ENCODE measurements around the gene GNAS. TPM values are rescaled to one million over a fixed set of nuclear protein-coding genes. Genes with fewer than 3 reads are reported as not detected.
A peak's percentile ranks its signal among the peaks of the same experiment; 100 is the strongest.

Gene GNAS
- total RNA-seq, 1 donor from 2014 or later: 2,003 TPM

DNA sequence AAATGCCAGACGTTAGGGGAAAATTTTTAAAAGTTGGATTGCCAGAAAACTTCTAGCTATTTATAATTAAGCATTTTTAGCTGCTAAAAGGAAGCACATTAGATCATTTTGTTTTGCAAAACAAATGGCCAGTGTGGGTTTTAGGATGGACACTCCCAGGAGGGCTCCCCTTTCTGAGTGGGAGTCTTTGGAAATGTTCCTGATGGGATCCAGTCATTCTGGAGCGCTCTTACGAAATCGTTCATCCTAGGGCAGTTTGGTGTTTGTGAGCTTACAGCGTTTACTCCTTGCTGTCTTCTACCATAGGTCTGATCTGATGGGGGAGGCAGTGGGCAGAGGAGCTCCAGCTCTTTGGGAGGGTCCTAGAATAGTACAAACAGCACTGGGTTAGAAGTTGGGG, 14.7 kb downstream of the GNAS start:
- H3K9me3 ChIP-seq (ENCODE audit: insufficient read depth, low read depth, low read length): no peaks in the 10 kb centered on the region
- no peak overlapping the region for H3K4me3 ChIP-seq (ENCODE audit: insufficient read depth, low read depth, low read length)
- H2AFZ ChIP-seq (ENCODE audit: low read depth, low read length): no peak overlapping the region
- H3K4me1 Mint-ChIP-seq (ENCODE audit: low read depth, unreplicated experiment): no peaks in the 10 kb centered on the region
- FAIRE-seq (no peak), DNase-seq (ENCODE audit: low read depth) (no peak)
- no peaks in the 10 kb centered on the region for H3K36me3 ChIP-seq (ENCODE audit: insufficient read depth, low read length)
- H3K27ac ChIP-seq (ENCODE audit: low read depth, low read length): no peak overlapping the region
- H3K4me3 Mint-ChIP-seq (ENCODE audit: unreplicated experiment): no peak overlapping the region
- no peak overlapping the region for H3K4me2 ChIP-seq (ENCODE audit: low read length)
- TF ChIP-seq, protein P1, sequence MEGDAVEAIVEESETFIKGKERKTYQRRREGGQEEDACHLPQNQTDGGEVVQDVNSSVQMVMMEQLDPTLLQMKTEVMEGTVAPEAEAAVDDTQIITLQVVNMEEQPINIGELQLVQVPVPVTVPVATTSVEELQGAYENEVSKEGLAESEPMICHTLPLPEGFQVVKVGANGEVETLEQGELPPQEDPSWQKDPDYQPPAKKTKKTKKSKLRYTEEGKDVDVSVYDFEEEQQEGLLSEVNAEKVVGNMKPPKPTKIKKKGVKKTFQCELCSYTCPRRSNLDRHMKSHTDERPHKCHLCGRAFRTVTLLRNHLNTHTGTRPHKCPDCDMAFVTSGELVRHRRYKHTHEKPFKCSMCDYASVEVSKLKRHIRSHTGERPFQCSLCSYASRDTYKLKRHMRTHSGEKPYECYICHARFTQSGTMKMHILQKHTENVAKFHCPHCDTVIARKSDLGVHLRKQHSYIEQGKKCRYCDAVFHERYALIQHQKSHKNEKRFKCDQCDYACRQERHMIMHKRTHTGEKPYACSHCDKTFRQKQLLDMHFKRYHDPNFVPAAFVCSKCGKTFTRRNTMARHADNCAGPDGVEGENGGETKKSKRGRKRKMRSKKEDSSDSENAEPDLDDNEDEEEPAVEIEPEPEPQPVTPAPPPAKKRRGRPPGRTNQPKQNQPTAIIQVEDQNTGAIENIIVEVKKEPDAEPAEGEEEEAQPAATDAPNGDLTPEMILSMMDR (IDR thresholded peaks at IDR 0.05; ENCODE audit: insufficient read depth, low read depth, low read length): no peak
- no peak for TF ChIP-seq EZH2 (IDR thresholded peaks at IDR 0.05; ENCODE audit: insufficient read depth, low read length)
- no peak overlapping the region for H3K27ac Mint-ChIP-seq (ENCODE audit: unreplicated experiment)
- peaks cover 4% of the 10 kb centered on the region for H3K27me3 Mint-ChIP-seq (ENCODE audit: low read depth, unreplicated experiment)
- H3K79me2 ChIP-seq (ENCODE audit: insufficient read depth, low read length): no peaks in the 10 kb centered on the region
- H3K4me1 ChIP-seq (ENCODE audit: insufficient read depth, low read length): no peaks in the 10 kb centered on the region
- H3K27me3 ChIP-seq (ENCODE audit: insufficient read depth, low read length): peaks cover 20% of the 10 kb centered on the region
- H4K20me1 ChIP-seq (ENCODE audit: insufficient read depth, low read length): no peaks in the 10 kb centered on the region
- no peaks in the 10 kb centered on the region for H3K36me3 Mint-ChIP-seq (ENCODE audit: low read depth, unreplicated experiment)
- H3K9ac ChIP-seq (ENCODE audit: low read length): no peak overlapping the region
- H3K9me3 Mint-ChIP-seq (ENCODE audit: unreplicated experiment): no peaks in the 10 kb centered on the region

DNA sequence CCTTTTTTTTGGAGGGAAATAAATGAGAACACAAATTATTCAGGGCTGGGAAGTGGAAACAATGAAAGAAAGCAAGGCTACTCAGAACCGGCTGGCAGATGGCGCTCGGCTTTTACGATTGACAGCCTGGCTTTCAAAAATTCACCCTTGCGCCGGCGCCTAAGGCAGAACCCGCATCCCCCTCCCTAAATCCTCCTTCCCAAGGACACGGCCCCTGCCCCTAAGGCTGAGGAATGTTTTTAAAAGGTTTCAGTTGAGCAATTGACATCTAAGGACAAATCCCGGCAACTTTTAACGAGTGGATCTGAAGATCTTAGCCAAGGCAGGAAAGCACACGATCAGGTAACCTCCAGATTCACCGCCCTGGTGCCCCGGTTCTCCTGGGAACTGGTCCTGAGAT, 16.3 kb downstream of the GNAS start:
- peak overlapping the region; percentile 42 for H2AFZ ChIP-seq (ENCODE audit: low read depth, low read length)
- H3K4me2 ChIP-seq (ENCODE audit: low read length): no peak overlapping the region
- H3K79me2 ChIP-seq (ENCODE audit: insufficient read depth, low read length): no peaks in the 10 kb centered on the region
- no peak for DNase-seq (ENCODE audit: low read depth)
- no peaks in the 10 kb centered on the region for H3K36me3 ChIP-seq (ENCODE audit: insufficient read depth, low read length)
- no peaks in the 10 kb centered on the region for H3K36me3 Mint-ChIP-seq (ENCODE audit: low read depth, unreplicated experiment)
- no peaks in the 10 kb centered on the region for H3K9me3 Mint-ChIP-seq (ENCODE audit: unreplicated experiment)
- TF ChIP-seq, protein P1 (IDR thresholded peaks at IDR 0.05; ENCODE audit: insufficient read depth, low read depth, low read length): peak; percentile 22
- TF ChIP-seq EZH2 (IDR thresholded peaks at IDR 0.05; ENCODE audit: insufficient read depth, low read length): no peak
- H3K4me1 ChIP-seq (ENCODE audit: insufficient read depth, low read length): no peaks in the 10 kb centered on the region
- H3K4me1 Mint-ChIP-seq (ENCODE audit: low read depth, unreplicated experiment): no peaks in the 10 kb centered on the region
- H3K4me3 ChIP-seq (ENCODE audit: insufficient read depth, low read depth, low read length): no peak overlapping the region
- no peaks in the 10 kb centered on the region for H3K9me3 ChIP-seq (ENCODE audit: insufficient read depth, low read depth, low read length)
- FAIRE-seq: no peak
- no peak overlapping the region for H3K4me3 Mint-ChIP-seq (ENCODE audit: unreplicated experiment)
- H3K27ac Mint-ChIP-seq (ENCODE audit: unreplicated experiment): no peak overlapping the region
- H3K9ac ChIP-seq (ENCODE audit: low read length): no peak overlapping the region
- H3K27ac ChIP-seq (ENCODE audit: low read depth, low read length): no peak overlapping the region
- H3K27me3 Mint-ChIP-seq (ENCODE audit: low read depth, unreplicated experiment): peaks cover 4% of the 10 kb centered on the region
- H3K27me3 ChIP-seq (ENCODE audit: insufficient read depth, low read length): peaks cover 13% of the 10 kb centered on the region
- no peaks in the 10 kb centered on the region for H4K20me1 ChIP-seq (ENCODE audit: insufficient read depth, low read length)

DNA sequence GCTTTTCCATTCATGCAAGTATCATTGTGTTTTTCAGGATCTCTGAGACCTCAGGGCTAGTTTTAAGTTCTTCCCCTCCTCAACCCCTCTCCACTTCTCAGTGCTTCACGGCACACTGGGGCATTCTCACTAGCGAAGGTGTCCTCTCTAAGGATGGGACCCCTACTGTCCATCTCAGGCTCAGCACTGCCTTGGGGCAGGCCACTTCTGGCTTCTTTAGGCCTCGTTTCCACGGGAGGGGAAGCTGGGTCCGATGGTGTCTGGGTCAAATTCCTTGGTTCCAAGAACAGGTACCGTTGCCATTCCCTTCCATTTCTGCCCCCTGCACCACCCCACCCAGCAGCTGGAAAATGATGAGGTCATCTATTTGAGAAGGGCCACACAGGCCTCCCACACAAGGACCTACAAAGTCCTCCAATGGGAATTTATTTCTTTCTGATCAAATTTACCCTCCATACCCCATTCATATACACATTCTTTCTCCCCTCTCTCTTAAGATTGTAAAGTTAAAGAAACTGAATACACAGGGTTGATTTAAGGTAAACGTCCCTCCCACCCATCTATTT, 17.2 kb downstream of the GNAS start:
- Histone ChIP-seq H3K79me2 (ENCODE audit: insufficient read depth, low read length) (no peaks in the 10 kb centered on the region), H3K27me3 (ENCODE audit: insufficient read depth, low read length) (peaks cover 12% of the 10 kb centered on the region)
- TF ChIP-seq, protein P1 (IDR thresholded peaks at IDR 0.05; ENCODE audit: insufficient read depth, low read depth, low read length): no peak
- no peak for TF ChIP-seq EZH2 (IDR thresholded peaks at IDR 0.05; ENCODE audit: insufficient read depth, low read length)

More for the DNA sequence above, 17.2 kb downstream of the GNAS start:
- Histone ChIP-seq H2AFZ (ENCODE audit: low read depth, low read length) (no peak overlapping the region), H3K36me3 (ENCODE audit: insufficient read depth, low read length) (no peaks in the 10 kb centered on the region), H3K4me1 (ENCODE audit: insufficient read depth, low read length) (no peaks in the 10 kb centered on the region), H3K9me3 (ENCODE audit: insufficient read depth, low read depth, low read length) (no peaks in the 10 kb centered on the region), H3K9ac (ENCODE audit: low read length) (no peak overlapping the region), H4K20me1 (ENCODE audit: insufficient read depth, low read length) (no peaks in the 10 kb centered on the region), H3K4me2 (ENCODE audit: low read length) (no peak overlapping the region), H3K4me3 (ENCODE audit: insufficient read depth, low read depth, low read length) (no peak overlapping the region), H3K27ac (ENCODE audit: low read depth, low read length) (no peak overlapping the region)
- FAIRE-seq: no peak
- DNase-seq (ENCODE audit: low read depth): no peak
- Mint-ChIP-seq H3K9me3 (ENCODE audit: unreplicated experiment) (no peaks in the 10 kb centered on the region), H3K27me3 (ENCODE audit: low read depth, unreplicated experiment) (peaks cover 4% of the 10 kb centered on the region), H3K4me3 (ENCODE audit: unreplicated experiment) (no peak overlapping the region), H3K36me3 (ENCODE audit: low read depth, unreplicated experiment) (no peaks in the 10 kb centered on the region), H3K4me1 (ENCODE audit: low read depth, unreplicated experiment) (no peaks in the 10 kb centered on the region), H3K27ac (ENCODE audit: unreplicated experiment) (no peak overlapping the region)
